Ascending aorta (tissue), 2 donors: ENCODE data around the gene PTGDS. TPM values are rescaled to one million over a fixed set of nuclear protein-coding genes. Genes with fewer than 3 reads are reported as not detected.

Experiments
- DNase-seq, 2 donors: peaks; one replicate each; pipeline ENCODE4 v3.0.0-alpha.2; 2019; ENCODE audit warnings: low spot score in 2 of 2
- H3K27ac ChIP-seq, 2 donors: fragments of 200-600 bp; sonication (generic); one replicate each; pipeline ENCODE4 v1.5.1; 2016 to 2017; ENCODE audit warnings: mild to moderate bottlenecking in 1 of 2
- H3K27me3 ChIP-seq: fragments of 200-600 bp; sonication (generic); one replicate; pipeline ENCODE4 v1.5.1; 2017
- H3K36me3 ChIP-seq, 2 donors: fragments of 200-600 bp; sonication (generic); one replicate each; pipeline ENCODE4 v1.5.1; 2016
- H3K4me1 ChIP-seq, 2 donors: fragments of 200-600 bp; sonication (generic); one replicate each; pipeline ENCODE4 v1.5.1; 2016 to 2017; ENCODE audit warnings: mild to moderate bottlenecking in 1 of 2
- H3K4me3 ChIP-seq, 2 donors: fragments of 200-600 bp; sonication (generic); one replicate each; pipeline ENCODE4 v1.5.1; 2016 to 2017; ENCODE audit warnings: mild to moderate bottlenecking in 1 of 2
- H3K9me3 ChIP-seq, 2 donors: fragments of 200-600 bp; sonication (generic); one replicate each; pipeline ENCODE4 v1.5.1; 2016
- CTCF ChIP-seq, 3 experiments: fragments of 200-600 bp in 2 of 3; fragments of 450-650 bp in 1 of 3; sonication (generic) in 2 of 3; IDR thresholded peaks; one replicate each; pipeline ENCODE4 v1.5.1; 2016 to 2019; ENCODE audit warnings: antibody characterized with exemption in 3 of 3, mild to moderate bottlenecking in 1 of 3, moderate library complexity in 1 of 3
- intact Hi-C: fragments of 100-400 bp; cut with DNase I; formaldehyde crosslinking; loops from one replicate; pipeline ENCODE4 v1.15.1; 2023
- total RNA-seq: library from RNA; depleted of rRNA; stranded (reverse); fragments of >200 nt; gene quantifications from one replicate; pipeline ENCODE4 v1.1.0, GENCODE V29; 2016

The PTGDS gene
- total RNA-seq, 1 donor from 2014 or later, result 68.3 TPM

DNA sequence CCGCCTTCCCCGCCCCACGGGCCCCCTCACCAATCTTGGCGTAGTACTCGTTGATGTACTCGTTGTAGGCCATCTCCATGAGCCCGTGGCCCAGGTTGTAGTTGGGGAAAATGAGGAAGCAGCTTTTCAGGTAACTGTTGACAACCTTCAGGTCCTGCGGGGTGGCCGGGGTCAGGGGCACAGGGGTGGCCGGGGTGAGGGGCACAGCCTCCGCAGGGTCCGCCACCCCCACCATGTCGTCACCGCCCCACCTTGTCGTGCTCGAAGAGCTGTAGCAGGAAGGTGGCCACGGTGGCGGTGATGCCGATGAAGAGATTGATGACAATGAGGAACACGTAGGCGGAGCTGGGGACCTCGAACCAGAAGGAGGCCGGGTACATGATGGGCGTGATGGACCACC, 33.9 kb downstream of the PTGDS start:
- TF ChIP-seq CTCF (IDR thresholded peaks at IDR 0.05), result no peak
- Histone ChIP-seq H3K4me3 (no peak overlapping the region), H3K4me1 (no peaks in the 10 kb centered on the region), H3K27ac (no peak overlapping the region), H3K27me3 (no peaks in the 10 kb centered on the region), H3K36me3 (peaks cover 38 to 69% of the 10 kb centered on the region in 2 donors), H3K9me3 (no peaks in the 10 kb centered on the region)
- intact Hi-C loops, result no loop called here
- no peak for DNase-seq

DNA sequence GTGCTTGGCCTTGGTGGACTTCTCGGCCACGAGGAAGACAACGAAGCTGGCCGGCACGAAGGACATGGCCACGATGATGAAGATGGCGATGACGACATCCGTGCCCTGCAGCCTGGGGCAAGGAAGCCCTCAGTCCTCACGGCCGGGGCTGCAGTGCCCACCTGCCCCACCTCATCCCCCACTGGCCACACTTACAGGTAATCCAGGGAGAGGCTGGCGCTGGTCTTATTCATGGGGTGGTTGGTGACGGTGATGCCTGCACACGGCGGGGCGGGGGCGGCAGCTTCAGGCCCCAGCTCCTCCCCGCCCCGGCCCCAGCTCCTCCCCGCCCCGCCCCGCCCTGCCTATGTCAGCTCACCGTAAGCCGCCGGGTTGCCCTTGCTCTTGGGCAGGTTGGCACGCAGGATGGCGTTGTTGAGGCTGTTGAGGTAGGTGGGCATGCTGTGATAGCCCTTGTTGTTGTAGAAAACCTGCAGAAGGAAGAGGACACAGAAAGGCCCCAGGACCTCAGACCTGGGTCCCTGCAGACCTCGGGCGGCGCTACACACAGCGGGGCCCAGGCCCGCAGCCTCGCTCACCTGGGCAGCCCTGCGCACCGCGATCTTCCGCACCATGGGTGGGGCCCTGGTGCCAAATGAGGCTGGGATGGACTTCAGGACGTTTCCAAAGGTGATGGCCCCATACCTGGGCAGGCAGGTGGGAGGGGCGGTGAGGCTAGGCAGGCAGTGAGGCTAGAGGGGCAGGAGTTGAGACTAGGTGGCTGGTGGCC, 34.8 kb downstream of the PTGDS start:
- intact Hi-C loops, result no loop called here
- H3K4me3 ChIP-seq, result no peak overlapping the region
- no peak for DNase-seq
- peaks cover 42 to 78% of the 10 kb centered on the region in 2 donors for H3K36me3 ChIP-seq
- H3K27me3 ChIP-seq, result no peaks in the 10 kb centered on the region
- H3K4me1 ChIP-seq, result no peaks in the 10 kb centered on the region
- H3K27ac ChIP-seq, result no peak overlapping the region
- no peak for TF ChIP-seq CTCF (IDR thresholded peaks at IDR 0.05)
- H3K9me3 ChIP-seq, result no peaks in the 10 kb centered on the region

DNA sequence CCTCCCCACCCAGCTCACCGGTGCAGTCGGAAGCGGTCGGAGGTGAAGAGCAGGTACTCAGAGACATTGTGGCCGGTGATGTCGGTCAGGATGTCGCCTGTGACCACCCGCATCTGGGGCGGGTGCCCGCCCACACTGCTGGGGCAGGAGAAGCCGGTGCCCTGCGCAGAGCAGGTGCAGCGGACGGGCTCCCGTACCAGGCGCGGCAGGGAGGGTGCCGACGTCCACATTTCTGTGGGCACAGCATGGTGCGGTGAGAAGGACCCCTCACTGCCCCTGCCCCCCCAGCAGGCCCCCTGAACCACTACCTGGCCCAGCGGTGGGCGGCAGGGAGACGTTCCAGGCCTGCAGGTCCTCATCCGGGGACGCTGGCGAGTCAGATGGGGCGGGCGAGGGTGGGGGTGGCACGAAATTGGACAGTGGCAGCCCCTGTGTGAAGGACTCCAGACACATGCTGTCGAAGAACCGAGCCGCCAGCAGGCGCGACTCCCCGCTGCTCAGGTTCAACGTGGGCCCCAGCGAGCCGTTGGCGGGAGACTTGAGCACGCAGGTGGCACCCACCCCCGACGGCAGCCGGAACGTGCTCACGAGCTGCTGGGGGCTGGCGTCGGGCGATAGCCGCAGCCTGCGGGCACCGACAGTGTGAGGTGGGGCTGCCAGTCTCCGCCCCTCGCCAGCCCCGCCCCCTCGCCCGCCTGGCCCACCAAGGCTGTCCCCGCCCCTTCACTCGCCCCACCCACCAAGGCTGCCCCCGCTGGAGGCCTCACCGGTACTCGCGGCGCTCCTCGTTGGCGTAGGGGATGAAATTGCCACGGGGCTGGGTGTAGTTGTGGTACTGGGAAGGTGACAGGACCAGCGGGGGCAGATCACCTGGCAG, 35.6 kb downstream of the PTGDS start:
- TF ChIP-seq CTCF (IDR thresholded peaks at IDR 0.05), result no peak
- no peak for DNase-seq
- Histone ChIP-seq H3K4me3 (no peak overlapping the region), H3K36me3 (peaks cover 50 to 85% of the 10 kb centered on the region in 2 donors), H3K9me3 (no peaks in the 10 kb centered on the region), H3K27ac (no peak overlapping the region), H3K27me3 (no peaks in the 10 kb centered on the region), H3K4me1 (no peaks in the 10 kb centered on the region)
- intact Hi-C loops, result no loop called here

GRCh38 chr9:137013571-137013940, 36.3 kb downstream of the PTGDS start:
- peaks cover 48 to 81% of the 10 kb centered on the region in 2 donors for H3K36me3 ChIP-seq
- no peaks in the 10 kb centered on the region for H3K4me1 ChIP-seq
- no peaks in the 10 kb centered on the region for H3K27me3 ChIP-seq
- DNase-seq, result no peak
- H3K9me3 ChIP-seq, result no peaks in the 10 kb centered on the region
- intact Hi-C loops, result no loop called here
- TF ChIP-seq CTCF (IDR thresholded peaks at IDR 0.05), result no peak
- H3K4me3 ChIP-seq, result no peak overlapping the region
- no peak overlapping the region for H3K27ac ChIP-seq

DNA sequence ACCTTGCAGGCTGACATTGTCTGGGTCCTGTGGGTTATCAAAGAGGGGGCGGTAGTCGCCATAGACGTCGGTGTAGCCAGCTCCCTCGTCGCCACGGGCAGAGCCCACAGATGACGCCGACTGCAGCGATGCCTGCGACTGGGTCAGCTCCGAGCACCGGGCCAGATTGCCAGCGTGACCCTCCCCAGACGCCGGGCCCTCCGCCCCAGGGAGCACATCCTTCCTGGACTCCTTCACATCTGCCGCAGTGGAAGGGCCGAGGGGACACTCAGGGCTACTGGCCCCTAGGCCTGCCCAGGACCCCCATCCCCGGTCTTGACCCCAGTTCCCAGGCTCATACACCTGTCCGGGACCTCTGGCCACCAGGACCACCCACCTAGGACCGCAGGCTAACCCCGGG, 36.9 kb downstream of the PTGDS start:
- H3K27ac ChIP-seq, result no peak overlapping the region
- DNase-seq, result no peak
- H3K27me3 ChIP-seq, result no peaks in the 10 kb centered on the region
- intact Hi-C loops, result no loop called here
- no peaks in the 10 kb centered on the region for H3K9me3 ChIP-seq
- peaks cover 50 to 81% of the 10 kb centered on the region in 2 donors for H3K36me3 ChIP-seq
- H3K4me3 ChIP-seq, result no peak overlapping the region
- no peak for TF ChIP-seq CTCF (IDR thresholded peaks at IDR 0.05)
- no peaks in the 10 kb centered on the region for H3K4me1 ChIP-seq
